Measurements from ENCODE around the gene ICAM5. TPM values are rescaled to one million over a fixed set of nuclear protein-coding genes. Genes with fewer than 3 reads are reported as not detected.

The ICAM5 gene
- total RNA-seq, 4 donors from 2014 or later: 0.27 to 0.48 TPM; not detected in 2

DNA sequence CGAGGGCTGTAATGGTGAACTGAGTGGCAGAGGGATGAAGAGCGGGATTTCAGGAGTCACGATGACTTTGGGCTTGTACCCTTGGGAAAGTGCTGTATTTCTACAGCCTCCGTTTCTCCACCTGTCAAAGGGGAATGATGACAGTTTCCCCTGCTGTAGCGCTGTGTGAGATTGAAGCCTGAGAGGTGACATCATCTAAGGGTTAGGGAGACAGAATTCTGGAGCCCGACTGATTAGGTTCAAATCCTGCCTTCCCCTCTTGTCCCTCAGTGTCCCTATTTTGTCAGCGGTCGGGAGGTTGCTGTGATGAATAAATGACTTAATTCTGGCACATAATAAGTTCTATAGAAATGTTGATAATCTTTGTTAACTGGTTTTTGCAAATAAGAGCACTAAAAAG is 37.0 kb upstream of the ICAM5 start:
- Histone ChIP-seq H3K4me3 (peak overlapping the region; percentile 63 to 87 (median 80)), H3K9me3 (no peaks in the 10 kb centered on the region), H3K27ac (peak overlapping the region; percentile 87 to 91 (median 88)), H3K4me1 (peaks cover 6 to 22% (median 18%) of the 10 kb centered on the region in 4 donors), H3K27me3 (no peaks in the 10 kb centered on the region), H3K36me3 (peaks cover 0 to 26% (median 3%) of the 10 kb centered on the region in 4 donors)
- TF ChIP-seq POLR2AphosphoS5 (IDR thresholded peaks at IDR 0.05): no peak
- TF ChIP-seq POLR2A (IDR thresholded peaks at IDR 0.05): no peak
- TF ChIP-seq, protein P1, sequence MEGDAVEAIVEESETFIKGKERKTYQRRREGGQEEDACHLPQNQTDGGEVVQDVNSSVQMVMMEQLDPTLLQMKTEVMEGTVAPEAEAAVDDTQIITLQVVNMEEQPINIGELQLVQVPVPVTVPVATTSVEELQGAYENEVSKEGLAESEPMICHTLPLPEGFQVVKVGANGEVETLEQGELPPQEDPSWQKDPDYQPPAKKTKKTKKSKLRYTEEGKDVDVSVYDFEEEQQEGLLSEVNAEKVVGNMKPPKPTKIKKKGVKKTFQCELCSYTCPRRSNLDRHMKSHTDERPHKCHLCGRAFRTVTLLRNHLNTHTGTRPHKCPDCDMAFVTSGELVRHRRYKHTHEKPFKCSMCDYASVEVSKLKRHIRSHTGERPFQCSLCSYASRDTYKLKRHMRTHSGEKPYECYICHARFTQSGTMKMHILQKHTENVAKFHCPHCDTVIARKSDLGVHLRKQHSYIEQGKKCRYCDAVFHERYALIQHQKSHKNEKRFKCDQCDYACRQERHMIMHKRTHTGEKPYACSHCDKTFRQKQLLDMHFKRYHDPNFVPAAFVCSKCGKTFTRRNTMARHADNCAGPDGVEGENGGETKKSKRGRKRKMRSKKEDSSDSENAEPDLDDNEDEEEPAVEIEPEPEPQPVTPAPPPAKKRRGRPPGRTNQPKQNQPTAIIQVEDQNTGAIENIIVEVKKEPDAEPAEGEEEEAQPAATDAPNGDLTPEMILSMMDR (IDR thresholded peaks at IDR 0.05): no peak
- no peak for TF ChIP-seq EP300 (IDR thresholded peaks at IDR 0.05; ENCODE audit: low read depth)
- DNase-seq: no peak
- intact Hi-C loops (cut with DNase I; ENCODE audit: low total_unique reads) (no loop called here), in situ Hi-C loops (cut with MboI; ENCODE audit: low pct_ligation_motif_present in 1 of 4, low pct_unique_long_range_greater_than_20kb in 1 of 4, low sequenced_read_pairs in 3 of 4) (no loop called here)
- 20% methylated on average over 8 of the region's 8 CpGs; no CpG with 5 or more reads in 1 of the 2 donors for WGBS, 2 donors (ENCODE audit: low coverage in 1 of 2)

DNA sequence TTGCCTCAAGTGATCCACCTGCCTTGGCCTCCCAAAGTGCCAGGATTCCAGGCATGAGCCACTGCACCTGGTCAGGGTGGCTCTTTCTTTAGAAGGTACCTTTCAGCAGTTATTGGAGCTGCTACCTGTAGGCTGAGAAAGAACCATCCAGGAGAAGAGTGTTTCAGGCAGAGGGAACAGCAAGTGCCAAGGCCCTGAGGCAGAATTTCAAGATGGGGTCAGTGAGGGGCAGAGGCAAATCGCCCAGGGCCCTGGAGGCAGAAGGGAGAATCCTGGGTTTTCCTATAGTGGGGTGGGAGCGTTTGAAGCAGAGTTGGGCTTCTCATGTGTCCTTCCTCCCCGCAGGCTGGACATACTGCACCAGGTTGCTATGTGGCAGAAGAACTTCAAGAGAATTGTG is 35.5 kb upstream of the ICAM5 start:
- intact Hi-C loops (cut with DNase I; ENCODE audit: low total_unique reads): no loop called here
- 96 to 100% methylated on average over 1 to 3 of the region's 3 CpGs for WGBS, 2 donors (ENCODE audit: low coverage in 1 of 2)
- in situ Hi-C loops (cut with MboI; ENCODE audit: low pct_ligation_motif_present in 1 of 4, low pct_unique_long_range_greater_than_20kb in 1 of 4, low sequenced_read_pairs in 3 of 4): no loop called here
- Histone ChIP-seq H3K9me3 (no peaks in the 10 kb centered on the region), H3K27me3 (no peaks in the 10 kb centered on the region), H3K27ac (no peak overlapping the region), H3K36me3 (peaks cover 0 to 37% (median 6%) of the 10 kb centered on the region in 4 donors), H3K4me3 (no peak overlapping the region), H3K4me1 (peaks cover 6 to 22% (median 18%) of the 10 kb centered on the region in 4 donors)
- DNase-seq: no peak
- TF ChIP-seq EP300 (IDR thresholded peaks at IDR 0.05; ENCODE audit: low read depth) (no peak), POLR2AphosphoS5 (IDR thresholded peaks at IDR 0.05) (no peak), POLR2A (IDR thresholded peaks at IDR 0.05) (no peak)
- TF ChIP-seq, protein P1 (IDR thresholded peaks at IDR 0.05): no peak

DNA sequence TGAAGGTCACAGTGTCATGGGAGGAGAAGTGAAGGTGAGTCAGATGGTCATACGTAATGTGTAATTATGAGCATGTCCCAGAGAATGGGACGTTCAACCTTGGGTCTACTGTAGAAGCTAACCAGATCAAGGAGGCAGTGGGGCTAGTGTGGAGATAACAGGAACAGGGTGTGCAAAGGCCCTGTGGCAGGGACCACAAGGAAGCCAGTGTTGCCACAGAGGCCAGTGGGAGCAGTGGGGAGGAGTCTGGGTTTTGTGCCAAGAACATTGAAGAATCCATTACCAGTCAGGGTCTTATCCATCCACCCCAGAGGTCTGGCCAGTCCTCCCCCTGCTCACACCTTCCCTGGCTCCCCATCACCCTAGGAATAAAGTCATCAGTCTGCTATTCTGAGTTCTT is 34.4 kb upstream of the ICAM5 start:
- no peaks in the 10 kb centered on the region for H3K9me3 ChIP-seq
- TF ChIP-seq POLR2A (IDR thresholded peaks at IDR 0.05) (no peak), EP300 (IDR thresholded peaks at IDR 0.05; ENCODE audit: low read depth) (no peak), POLR2AphosphoS5 (IDR thresholded peaks at IDR 0.05) (no peak)
- TF ChIP-seq, protein P1 (IDR thresholded peaks at IDR 0.05): no peak
- H3K27me3 ChIP-seq: no peaks in the 10 kb centered on the region
- DNase-seq: no peak
- intact Hi-C loops (cut with DNase I; ENCODE audit: low total_unique reads) (no loop called here), in situ Hi-C loops (cut with MboI; ENCODE audit: low pct_ligation_motif_present in 1 of 4, low pct_unique_long_range_greater_than_20kb in 1 of 4, low sequenced_read_pairs in 3 of 4) (loop anchor here in 1 of 4 donors (5.0 kb wide), 1 partner anchor 132 kb away; no protein-coding TSS in a partner anchor)
- 84 to 100% methylated on average over 1 to 2 of the region's 2 CpGs for WGBS, 2 donors (ENCODE audit: low coverage in 1 of 2)
- H3K4me3 ChIP-seq: no peak overlapping the region
- peaks cover 0 to 37% (median 6%) of the 10 kb centered on the region in 4 donors for H3K36me3 ChIP-seq
- H3K27ac ChIP-seq: no peak overlapping the region
- H3K4me1 ChIP-seq: peaks cover 6 to 17% (median 17%) of the 10 kb centered on the region in 4 donors

DNA sequence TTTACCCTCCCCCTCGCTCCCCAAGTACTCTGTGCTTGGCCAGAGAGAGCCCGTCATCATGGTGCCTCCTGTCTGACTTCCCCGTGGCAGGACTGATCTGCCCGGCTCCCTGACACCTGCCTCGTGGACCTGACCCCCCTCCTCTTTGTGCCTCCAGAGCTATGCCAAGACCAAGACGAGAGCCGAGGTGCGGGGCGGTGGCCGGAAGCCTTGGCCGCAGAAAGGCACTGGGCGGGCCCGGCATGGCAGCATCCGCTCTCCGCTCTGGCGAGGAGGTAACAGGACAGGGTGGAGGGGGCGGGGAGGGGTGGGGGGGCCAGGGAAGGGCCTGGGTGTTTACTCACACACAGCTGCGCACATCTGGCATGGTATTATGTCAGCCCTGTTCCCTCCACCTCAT is 33.2 kb upstream of the ICAM5 start:
- WGBS, 2 donors (ENCODE audit: low coverage in 1 of 2): 91% methylated on average over 18 of the region's 18 CpGs; no CpG with 5 or more reads in 1 of the 2 donors
- Histone ChIP-seq H3K9me3 (no peaks in the 10 kb centered on the region), H3K4me3 (no peak overlapping the region), H3K36me3 (peaks cover 0 to 37% (median 6%) of the 10 kb centered on the region in 4 donors), H3K27me3 (no peaks in the 10 kb centered on the region), H3K27ac (no peak overlapping the region), H3K4me1 (peaks cover 6 to 12% (median 7%) of the 10 kb centered on the region in 4 donors)
- in situ Hi-C loops (cut with MboI; ENCODE audit: low pct_ligation_motif_present in 1 of 4, low pct_unique_long_range_greater_than_20kb in 1 of 4, low sequenced_read_pairs in 3 of 4) (loop anchor here in 1 of 4 donors (5.0 kb wide), 1 partner anchor 131 kb away; no protein-coding TSS in a partner anchor), intact Hi-C loops (cut with DNase I; ENCODE audit: low total_unique reads) (no loop called here)
- TF ChIP-seq POLR2A (IDR thresholded peaks at IDR 0.05) (no peak), POLR2AphosphoS5 (IDR thresholded peaks at IDR 0.05) (no peak), EP300 (IDR thresholded peaks at IDR 0.05; ENCODE audit: low read depth) (no peak)
- TF ChIP-seq, protein P1 (IDR thresholded peaks at IDR 0.05): no peak
- DNase-seq: no peak
